ENCODE results near the gene ZBTB21. TPM values are rescaled to one million over a fixed set of nuclear protein-coding genes. Genes with fewer than 3 reads are reported as not detected.

ZBTB21 gene
- total and polyA plus RNA-seq, 2 experiments from 2014 or later: 10.0 to 11.0 TPM

DNA sequence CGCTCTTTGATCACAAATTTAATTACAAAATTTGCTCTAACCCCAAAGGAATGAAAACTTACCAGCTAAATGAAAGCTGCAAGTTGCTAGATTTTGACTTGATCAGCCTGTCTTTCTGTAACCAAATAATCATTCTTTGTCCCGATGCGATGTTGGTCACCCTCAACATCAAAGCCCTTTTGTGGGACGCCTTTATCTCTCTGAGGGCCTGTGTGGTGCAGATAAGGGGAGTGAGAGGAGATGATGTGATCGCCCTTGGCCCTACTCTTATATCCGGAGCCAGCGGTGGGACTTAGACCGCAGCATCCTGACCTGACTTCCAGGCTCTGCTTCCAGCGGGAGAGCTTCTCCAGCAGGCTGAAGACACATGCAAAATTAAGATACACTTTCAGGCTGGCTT is 41.6 kb upstream of the ZBTB21 start (continued):
- TF ChIP-seq EZH2phosphoT487 (IDR thresholded peaks at IDR 0.05; ENCODE audit: unreplicated experiment) (no peak), ZNF462 (CRISPR knock-in tag; IDR thresholded peaks at IDR 0.05) (no peak)

GRCh38 chr21:42049578-42050430 is 39.6 kb upstream of the ZBTB21 start:
- Histone ChIP-seq H3K27ac (ENCODE audit: low read depth) (no peak overlapping the region), H3F3A (replicated peaks; ENCODE audit: low read depth) (no peaks in the 10 kb centered on the region), H3K79me2 (replicated peaks; ENCODE audit: insufficient read depth) (no peaks in the 10 kb centered on the region), H3K4me1 (ENCODE audit: insufficient read depth) (no peaks in the 10 kb centered on the region), H2AFZ (no peak overlapping the region), H3K9me2 (ENCODE audit: insufficient read depth) (no peaks in the 10 kb centered on the region), H4K20me1 (replicated peaks; ENCODE audit: insufficient read depth) (no peaks in the 10 kb centered on the region), H3K4me2 (no peak overlapping the region), H3K36me3 (ENCODE audit: insufficient read depth) (no peaks in the 10 kb centered on the region), H3K27me3 (ENCODE audit: insufficient read depth) (no peaks in the 10 kb centered on the region), H3K4me3 (no peak overlapping the region)
- TF ChIP-seq ZNF114 (CRISPR knock-in tag; IDR thresholded peaks at IDR 0.05): no peak
- TF ChIP-seq NANOG (IDR thresholded peaks at IDR 0.05; ENCODE audit: borderline replicate concordance): no peak
- TF ChIP-seq REST (IDR thresholded peaks at IDR 0.05; ENCODE audit: unreplicated experiment): no peak
- no peak for TF ChIP-seq CREB1 (CRISPR knock-in tag; IDR thresholded peaks at IDR 0.05; ENCODE audit: low read depth)
- Mint-ChIP-seq H3K36me3 (ENCODE audit: low read depth) (no peaks in the 10 kb centered on the region), H3K4me1 (no peaks in the 10 kb centered on the region), H3K27me3 (ENCODE audit: insufficient read depth, low read depth, poor library complexity) (no peaks in the 10 kb centered on the region), H3K4me3 (no peak overlapping the region), H3K27ac (no peak overlapping the region), H3K9me3 (peaks cover 11% of the 10 kb centered on the region; the same call in 2 of the 3 replicates)
- DNase-seq (ENCODE audit: low spot score) (no peak), ATAC-seq (no peak)
